K562 (cell line): ENCODE data around the gene GANAB. TPM values are rescaled to one million over a fixed set of nuclear protein-coding genes. Genes with fewer than 3 reads are reported as not detected.

Source experiments
- ATF4 ChIP-seq: fragments of 450-650 bp; formaldehyde crosslinking; IDR thresholded peaks from 2 replicates; pipeline ENCODE4 v1.4.0; 2022; ENCODE audit warnings: mild to moderate bottlenecking, moderate library complexity
- CHAMP1 ChIP-seq: fragments of 450-650 bp; IDR thresholded peaks from 2 replicates; pipeline ENCODE4 v1.6.1; 2016; ENCODE audit warnings: mild to moderate bottlenecking
- DDX20 ChIP-seq: fragments of 450-650 bp; IDR thresholded peaks from 2 replicates; pipeline ENCODE4 v1.6.1; 2016; ENCODE audit warnings: missing genetic modification characterization, low read depth, mild to moderate bottlenecking, missing compliant biosample characterization, moderate library complexity
- E2F3 ChIP-seq: fragments of 250-450 bp; sonication (Bioruptor Pico); IDR thresholded peaks from 2 replicates; pipeline ENCODE4 v1.4.0; 2020; ENCODE audit warnings: mild to moderate bottlenecking
- ELF1 ChIP-seq: fragments of 200-800 bp; sonication (Bioruptor generic); IDR thresholded peaks from 2 replicates; pipeline ENCODE4 v1.6.1; 2016; ENCODE audit warnings: missing genetic modification characterization, missing compliant biosample characterization
- ELF2 ChIP-seq: fragments of 250-450 bp; sonication (Bioruptor Pico); IDR thresholded peaks from 2 replicates; pipeline ENCODE4 v1.5.0; 2021; ENCODE audit warnings: mild to moderate bottlenecking
- ESRRB ChIP-seq: fragments of 250-450 bp; sonication (Bioruptor Pico); IDR thresholded peaks from 2 replicates; pipeline ENCODE4 v1.5.0; 2020; ENCODE audit warnings: mild to moderate bottlenecking, moderate library complexity, borderline replicate concordance
- ETS1 ChIP-seq: conservative IDR thresholded peaks from 2 replicates; pipeline ENCODE4 v1.6.1; 2011; ENCODE audit warnings: low read depth, mild to moderate bottlenecking, low read length; ENCODE audit not compliant: control insufficient read depth
- FOSL1 ChIP-seq: fragments of 200-800 bp; sonication (Bioruptor generic); conservative IDR thresholded peaks from 2 replicates; pipeline ENCODE4 v1.6.1; 2016; ENCODE audit warnings: missing genetic modification characterization, missing compliant biosample characterization
- HNRNPL ChIP-seq: fragments of 200-400 bp; formaldehyde crosslinking; IDR thresholded peaks from 2 replicates; pipeline ENCODE4 v1.6.1; 2017; ENCODE audit warnings: low read depth, mild to moderate bottlenecking, low read length
- LARP7 ChIP-seq: fragments of 450-650 bp; IDR thresholded peaks from 2 replicates; pipeline ENCODE4 v1.6.1; 2016
- NFATC3 ChIP-seq: fragments of 450-650 bp; IDR thresholded peaks from 2 replicates; pipeline ENCODE4 v1.6.1; 2017; ENCODE audit warnings: mild to moderate bottlenecking
- POLR2AphosphoS5 ChIP-seq: IDR thresholded peaks from 2 replicates; pipeline ENCODE4 v1.6.1; 2011; ENCODE audit warnings: mild to moderate bottlenecking, low read depth, low read length, moderate library complexity; ENCODE audit not compliant: control insufficient read depth, insufficient read depth
- POLR2B ChIP-seq: fragments of 450-650 bp; IDR thresholded peaks from 2 replicates; pipeline ENCODE4 v1.6.1; 2018; ENCODE audit warnings: low read depth; ENCODE audit not compliant: partially characterized antibody
- RB1 ChIP-seq: fragments of 450-650 bp; IDR thresholded peaks from 2 replicates; pipeline ENCODE4 v1.6.1; 2017; ENCODE audit warnings: low read depth, mild to moderate bottlenecking
- RUNX1 ChIP-seq: sonication (generic); IDR thresholded peaks from 2 replicates; pipeline ENCODE4 v1.6.1; 2016; ENCODE audit warnings: antibody characterized with exemption, low read depth
- SAFB2 ChIP-seq: fragments of 200-400 bp; formaldehyde crosslinking; IDR thresholded peaks from 2 replicates; pipeline ENCODE4 v1.6.1; 2018; ENCODE audit warnings: borderline replicate concordance, low read length, low read depth, moderate library complexity; ENCODE audit not compliant: severe bottlenecking
- TAF15 ChIP-seq: fragments of 200-400 bp; formaldehyde crosslinking; IDR thresholded peaks from 2 replicates; pipeline ENCODE4 v1.6.1; 2017; ENCODE audit warnings: mild to moderate bottlenecking, low read depth, low read length, moderate library complexity
- USF1 ChIP-seq: sonication (generic); formaldehyde crosslinking; IDR thresholded peaks from 2 replicates; pipeline ENCODE4 v1.9.0; 2022; ENCODE audit warnings: mild to moderate bottlenecking, missing genetic modification reagents
- XRCC5 ChIP-seq: fragments of 200-400 bp; formaldehyde crosslinking; IDR thresholded peaks from 2 replicates; pipeline ENCODE4 v1.6.1; 2017; ENCODE audit warnings: low read depth, mild to moderate bottlenecking, low read length
- YBX1 ChIP-seq: fragments of 450-650 bp; IDR thresholded peaks from 2 replicates; pipeline ENCODE4 v1.7.1; 2016; ENCODE audit warnings: mild to moderate bottlenecking
- ZNF551 ChIP-seq: fragments of 250-450 bp; sonication (Bioruptor Pico); IDR thresholded peaks from 2 replicates; pipeline ENCODE4 v1.5.0; 2021; ENCODE audit warnings: mild to moderate bottlenecking, moderate library complexity
- polyA plus RNA-seq, 8 experiments: library from polyadenylated mRNA; depleted of rRNA in 4 of 8; stranded (reverse) in 5 of 8; unstranded in 3 of 8; fragments of >200 nt; fragmentation: Nextera tagmentation in 2 of 8; fragmentation: Illumina TruSeq in 1 of 8; extraction: Ambion mirVana in 2 of 8; extraction: Trizol in 1 of 8; gene quantifications; 2 replicates each; pipeline versions ENCODE4 v1.2.1 to v1.2.3, GENCODE V29; 2011 to 2014; ENCODE audit warnings: inconsistent platforms in 1 of 8, missing spikeins in 1 of 8
- total RNA-seq, 7 experiments: library from RNA; depleted of rRNA in 6 of 7; stranded (reverse); fragments of >200 nt in 6 of 7; fragmentation: Illumina TruSeq in 2 of 7; extraction: Trizol in 2 of 7; gene quantifications; 2 replicates each; pipeline versions ENCODE4 v1.2.1 to v1.2.3, GENCODE V29; 2011 to 2021; ENCODE audit warnings: low replicate concordance in 1 of 7

The GANAB gene
- total and polyA plus RNA-seq, 9 of the 15 experiments (the other 6 are each of a cell fraction or from before 2014, with no cell fraction given), result 6.5 to 284 (median 161) TPM

- no peak for TF ChIP-seq SAFB2
- no peak for TF ChIP-seq NFATC3
- TF ChIP-seq RB1, result peak; percentile 58; the same call in 1 of the 2 replicates
- TF ChIP-seq POLR2AphosphoS5, result peak; percentile 79
- TF ChIP-seq FOSL1 (tag), result no peak
- TF ChIP-seq RUNX1, result no peak
- TF ChIP-seq DDX20 (tag), result no peak
- no peak for TF ChIP-seq YBX1
- TF ChIP-seq ATF4 (CRISPR knock-in tag), result no peak
- peak; percentile 49 for TF ChIP-seq USF1
- peak; percentile 59; the same call in 1 of the 2 replicates for TF ChIP-seq E2F3 (CRISPR knock-in tag)
- peak; percentile 83 for TF ChIP-seq ELF2
- no peak for TF ChIP-seq CHAMP1
- peak; percentile 70; the same call in 1 of the 2 replicates for TF ChIP-seq TAF15
- TF ChIP-seq ELF1, result peak; percentile 88
- peak; percentile 51 for TF ChIP-seq POLR2B
- TF ChIP-seq LARP7, result 0 out of 2 replicates have a peak, but pooled peaks have one; percentile 15
- TF ChIP-seq ETS1, result peak; percentile 41; the same call in 1 of the 2 replicates
- peak; percentile 5; the same call in 1 of the 2 replicates for TF ChIP-seq XRCC5
- no peak for TF ChIP-seq ZNF551 (CRISPR knock-in tag)
- 0 out of 2 replicates have a peak, but pooled peaks have one; percentile 19 for TF ChIP-seq HNRNPL
- TF ChIP-seq ESRRB, result no peak
Measured at GRCh38 chr11:62671608-62672389, 25.4 kb upstream of the GANAB start, which contains the start of the genes LBHD1 and UQCC3 (continued).
